Measurements from ENCODE around the gene FABP6.

The FABP6 gene

DNA sequence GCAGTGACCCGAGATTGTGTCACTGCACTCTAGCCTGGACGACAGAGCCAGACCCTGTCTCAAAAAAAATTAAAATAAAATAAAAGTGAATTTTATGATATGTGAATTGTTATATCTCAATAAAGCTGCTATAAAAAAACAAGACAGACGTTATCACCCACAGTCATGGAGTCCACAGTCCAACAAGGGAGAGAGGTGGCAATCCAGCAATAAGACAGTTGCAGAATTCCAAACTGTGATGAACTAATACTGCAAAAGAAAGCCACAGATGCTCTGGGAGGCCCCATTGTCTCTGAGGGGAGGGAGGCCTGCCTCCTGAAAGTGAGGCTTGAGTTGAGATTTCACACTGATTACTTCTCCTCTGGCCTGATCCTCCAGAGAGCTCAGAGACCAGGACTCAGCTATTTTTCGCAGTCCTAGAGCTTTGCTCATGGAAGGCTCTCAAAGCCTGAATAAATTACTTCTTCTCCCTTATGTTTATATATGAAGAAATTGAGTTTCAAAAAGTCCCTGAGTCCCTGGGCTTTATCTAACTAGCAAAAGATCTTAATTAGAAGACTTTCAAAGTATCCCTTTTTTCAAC is 55.1 kb downstream of the FABP6 start:
- TF ChIP-seq, protein P1, sequence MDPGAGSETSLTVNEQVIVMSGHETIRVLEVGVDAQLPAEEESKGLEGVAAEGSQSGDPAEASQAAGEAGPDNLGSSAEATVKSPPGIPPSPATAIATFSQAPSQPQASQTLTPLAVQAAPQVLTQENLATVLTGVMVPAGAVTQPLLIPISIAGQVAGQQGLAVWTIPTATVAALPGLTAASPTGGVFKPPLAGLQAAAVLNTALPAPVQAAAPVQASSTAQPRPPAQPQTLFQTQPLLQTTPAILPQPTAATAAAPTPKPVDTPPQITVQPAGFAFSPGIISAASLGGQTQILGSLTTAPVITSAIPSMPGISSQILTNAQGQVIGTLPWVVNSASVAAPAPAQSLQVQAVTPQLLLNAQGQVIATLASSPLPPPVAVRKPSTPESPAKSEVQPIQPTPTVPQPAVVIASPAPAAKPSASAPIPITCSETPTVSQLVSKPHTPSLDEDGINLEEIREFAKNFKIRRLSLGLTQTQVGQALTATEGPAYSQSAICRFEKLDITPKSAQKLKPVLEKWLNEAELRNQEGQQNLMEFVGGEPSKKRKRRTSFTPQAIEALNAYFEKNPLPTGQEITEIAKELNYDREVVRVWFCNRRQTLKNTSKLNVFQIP (CRISPR knock-in tag; IDR thresholded peaks at IDR 0.05; ENCODE audit: borderline replicate concordance, low read depth): no peak
- TF ChIP-seq ZFP3 (CRISPR knock-in tag; IDR thresholded peaks at IDR 0.05) (no peak), ZNF565 (CRISPR knock-in tag; conservative IDR thresholded peaks at IDR 0.05; ENCODE audit: low read depth) (no peak), RARB (CRISPR knock-in tag; IDR thresholded peaks at IDR 0.05) (no peak), ZFP30 (CRISPR knock-in tag; IDR thresholded peaks at IDR 0.05) (no peak), OSR1 (CRISPR knock-in tag; IDR thresholded peaks at IDR 0.05) (no peak), ESRRG (CRISPR knock-in tag; IDR thresholded peaks at IDR 0.05) (no peak), TCF4 (CRISPR knock-in tag; IDR thresholded peaks at IDR 0.05; ENCODE audit: borderline replicate concordance) (no peak), ZC3H10 (CRISPR knock-in tag; IDR thresholded peaks at IDR 0.05) (no peak), PPARA (CRISPR knock-in tag; IDR thresholded peaks at IDR 0.05; ENCODE audit: borderline replicate concordance) (no peak), SNAI2 (CRISPR knock-in tag; IDR thresholded peaks at IDR 0.05) (no peak), TOX (CRISPR knock-in tag; IDR thresholded peaks at IDR 0.05; ENCODE audit: borderline replicate concordance) (no peak), ARNTL (CRISPR knock-in tag; IDR thresholded peaks at IDR 0.05; ENCODE audit: borderline replicate concordance, low read depth) (no peak), ZNF70 (CRISPR knock-in tag; IDR thresholded peaks at IDR 0.05) (no peak), BACH2 (CRISPR knock-in tag; IDR thresholded peaks at IDR 0.05; ENCODE audit: borderline replicate concordance) (no peak), ZNF8 (CRISPR knock-in tag; IDR thresholded peaks at IDR 0.05) (no peak)
- TF ChIP-seq, protein P2, sequence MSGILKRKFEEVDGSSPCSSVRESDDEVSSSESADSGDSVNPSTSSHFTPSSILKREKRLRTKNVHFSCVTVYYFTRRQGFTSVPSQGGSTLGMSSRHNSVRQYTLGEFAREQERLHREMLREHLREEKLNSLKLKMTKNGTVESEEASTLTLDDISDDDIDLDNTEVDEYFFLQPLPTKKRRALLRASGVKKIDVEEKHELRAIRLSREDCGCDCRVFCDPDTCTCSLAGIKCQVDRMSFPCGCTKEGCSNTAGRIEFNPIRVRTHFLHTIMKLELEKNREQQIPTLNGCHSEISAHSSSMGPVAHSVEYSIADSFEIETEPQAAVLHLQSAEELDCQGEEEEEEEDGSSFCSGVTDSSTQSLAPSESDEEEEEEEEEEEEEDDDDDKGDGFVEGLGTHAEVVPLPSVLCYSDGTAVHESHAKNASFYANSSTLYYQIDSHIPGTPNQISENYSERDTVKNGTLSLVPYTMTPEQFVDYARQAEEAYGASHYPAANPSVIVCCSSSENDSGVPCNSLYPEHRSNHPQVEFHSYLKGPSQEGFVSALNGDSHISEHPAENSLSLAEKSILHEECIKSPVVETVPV (CRISPR knock-in tag; IDR thresholded peaks at IDR 0.05): no peak
- TF ChIP-seq, protein P3, sequence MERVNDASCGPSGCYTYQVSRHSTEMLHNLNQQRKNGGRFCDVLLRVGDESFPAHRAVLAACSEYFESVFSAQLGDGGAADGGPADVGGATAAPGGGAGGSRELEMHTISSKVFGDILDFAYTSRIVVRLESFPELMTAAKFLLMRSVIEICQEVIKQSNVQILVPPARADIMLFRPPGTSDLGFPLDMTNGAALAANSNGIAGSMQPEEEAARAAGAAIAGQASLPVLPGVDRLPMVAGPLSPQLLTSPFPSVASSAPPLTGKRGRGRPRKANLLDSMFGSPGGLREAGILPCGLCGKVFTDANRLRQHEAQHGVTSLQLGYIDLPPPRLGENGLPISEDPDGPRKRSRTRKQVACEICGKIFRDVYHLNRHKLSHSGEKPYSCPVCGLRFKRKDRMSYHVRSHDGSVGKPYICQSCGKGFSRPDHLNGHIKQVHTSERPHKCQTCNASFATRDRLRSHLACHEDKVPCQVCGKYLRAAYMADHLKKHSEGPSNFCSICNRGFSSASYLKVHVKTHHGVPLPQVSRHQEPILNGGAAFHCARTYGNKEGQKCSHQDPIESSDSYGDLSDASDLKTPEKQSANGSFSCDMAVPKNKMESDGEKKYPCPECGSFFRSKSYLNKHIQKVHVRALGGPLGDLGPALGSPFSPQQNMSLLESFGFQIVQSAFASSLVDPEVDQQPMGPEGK (CRISPR knock-in tag; IDR thresholded peaks at IDR 0.05; ENCODE audit: borderline replicate concordance): no peak
- TF ChIP-seq, protein P4, sequence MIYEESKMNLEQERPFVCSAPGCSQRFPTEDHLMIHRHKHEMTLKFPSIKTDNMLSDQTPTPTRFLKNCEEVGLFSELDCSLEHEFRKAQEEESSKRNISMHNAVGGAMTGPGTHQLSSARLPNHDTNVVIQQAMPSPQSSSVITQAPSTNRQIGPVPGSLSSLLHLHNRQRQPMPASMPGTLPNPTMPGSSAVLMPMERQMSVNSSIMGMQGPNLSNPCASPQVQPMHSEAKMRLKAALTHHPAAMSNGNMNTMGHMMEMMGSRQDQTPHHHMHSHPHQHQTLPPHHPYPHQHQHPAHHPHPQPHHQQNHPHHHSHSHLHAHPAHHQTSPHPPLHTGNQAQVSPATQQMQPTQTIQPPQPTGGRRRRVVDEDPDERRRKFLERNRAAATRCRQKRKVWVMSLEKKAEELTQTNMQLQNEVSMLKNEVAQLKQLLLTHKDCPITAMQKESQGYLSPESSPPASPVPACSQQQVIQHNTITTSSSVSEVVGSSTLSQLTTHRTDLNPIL (CRISPR knock-in tag; IDR thresholded peaks at IDR 0.05; ENCODE audit: low read depth): no peak

DNA sequence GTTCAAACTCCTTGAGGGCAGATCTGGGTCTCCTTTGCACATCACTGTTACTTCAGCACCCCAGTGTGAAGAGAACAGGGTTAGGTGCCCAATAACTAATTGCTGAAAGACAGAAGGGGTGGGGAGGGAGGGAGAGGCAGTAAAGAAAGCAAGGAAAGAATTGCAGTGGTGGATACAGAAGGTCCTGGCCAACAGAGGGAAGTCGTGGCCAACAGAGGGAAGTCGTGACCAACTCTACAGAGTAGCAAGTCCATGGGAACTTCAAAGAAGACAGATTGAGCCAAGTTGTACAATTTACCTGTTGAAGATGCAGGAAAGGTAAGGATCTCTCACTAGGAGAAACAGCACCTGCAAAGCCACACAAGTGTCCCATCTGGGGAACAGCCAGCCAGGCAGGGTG is 56.0 kb downstream of the FABP6 start:
- ATAC-seq: no peak
- TF ChIP-seq, protein P1 (CRISPR knock-in tag; IDR thresholded peaks at IDR 0.05; ENCODE audit: borderline replicate concordance, low read depth): no peak
- TF ChIP-seq OSR1 (CRISPR knock-in tag; IDR thresholded peaks at IDR 0.05) (no peak), ZNF70 (CRISPR knock-in tag; IDR thresholded peaks at IDR 0.05) (no peak), RARB (CRISPR knock-in tag; IDR thresholded peaks at IDR 0.05) (no peak), ESRRG (CRISPR knock-in tag; IDR thresholded peaks at IDR 0.05) (no peak), ARNTL (CRISPR knock-in tag; IDR thresholded peaks at IDR 0.05; ENCODE audit: borderline replicate concordance, low read depth) (no peak), ISL1 (CRISPR knock-in tag; IDR thresholded peaks at IDR 0.05) (no peak), TCF4 (CRISPR knock-in tag; IDR thresholded peaks at IDR 0.05; ENCODE audit: borderline replicate concordance) (no peak), ZC3H10 (CRISPR knock-in tag; IDR thresholded peaks at IDR 0.05) (no peak)
- TF ChIP-seq, protein P5, sequence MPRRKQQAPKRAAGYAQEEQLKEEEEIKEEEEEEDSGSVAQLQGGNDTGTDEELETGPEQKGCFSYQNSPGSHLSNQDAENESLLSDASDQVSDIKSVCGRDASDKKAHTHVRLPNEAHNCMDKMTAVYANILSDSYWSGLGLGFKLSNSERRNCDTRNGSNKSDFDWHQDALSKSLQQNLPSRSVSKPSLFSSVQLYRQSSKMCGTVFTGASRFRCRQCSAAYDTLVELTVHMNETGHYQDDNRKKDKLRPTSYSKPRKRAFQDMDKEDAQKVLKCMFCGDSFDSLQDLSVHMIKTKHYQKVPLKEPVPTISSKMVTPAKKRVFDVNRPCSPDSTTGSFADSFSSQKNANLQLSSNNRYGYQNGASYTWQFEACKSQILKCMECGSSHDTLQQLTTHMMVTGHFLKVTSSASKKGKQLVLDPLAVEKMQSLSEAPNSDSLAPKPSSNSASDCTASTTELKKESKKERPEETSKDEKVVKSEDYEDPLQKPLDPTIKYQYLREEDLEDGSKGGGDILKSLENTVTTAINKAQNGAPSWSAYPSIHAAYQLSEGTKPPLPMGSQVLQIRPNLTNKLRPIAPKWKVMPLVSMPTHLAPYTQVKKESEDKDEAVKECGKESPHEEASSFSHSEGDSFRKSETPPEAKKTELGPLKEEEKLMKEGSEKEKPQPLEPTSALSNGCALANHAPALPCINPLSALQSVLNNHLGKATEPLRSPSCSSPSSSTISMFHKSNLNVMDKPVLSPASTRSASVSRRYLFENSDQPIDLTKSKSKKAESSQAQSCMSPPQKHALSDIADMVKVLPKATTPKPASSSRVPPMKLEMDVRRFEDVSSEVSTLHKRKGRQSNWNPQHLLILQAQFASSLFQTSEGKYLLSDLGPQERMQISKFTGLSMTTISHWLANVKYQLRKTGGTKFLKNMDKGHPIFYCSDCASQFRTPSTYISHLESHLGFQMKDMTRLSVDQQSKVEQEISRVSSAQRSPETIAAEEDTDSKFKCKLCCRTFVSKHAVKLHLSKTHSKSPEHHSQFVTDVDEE (CRISPR knock-in tag; IDR thresholded peaks at IDR 0.05): no peak
- TF ChIP-seq, protein P3 (CRISPR knock-in tag; IDR thresholded peaks at IDR 0.05; ENCODE audit: borderline replicate concordance): no peak

More for the DNA sequence above, 55.1 kb downstream of the FABP6 start:
- ATAC-seq: no peak

Measured in SK-N-SH treated with all-trans-retinoic acid at 6 μM for 48 hours (cell line).